Lung (tissue), 12 donors: ENCODE data around the gene TMEM266. TPM values are rescaled to one million over a fixed set of nuclear protein-coding genes. Genes with fewer than 3 reads are reported as not detected.

Experiments
- ATAC-seq: fragments of 200-7000 bp; cut with Tn5 transposase; one replicate; pipeline ENCODE4 v1.9.1; 2020; ENCODE audit warnings: moderate number of reproducible peaks; ENCODE audit not compliant: insufficient read depth, low FRiP score
- DNase-seq, 3 donors: peaks; one replicate each; pipeline ENCODE4 v3.0.0-alpha.2; 2013 to 2017
- H3K27ac ChIP-seq, 2 donors: one replicate each; pipeline ENCODE4 v1.5.1; 2013; ENCODE audit warnings: mild to moderate bottlenecking in 2 of 2, moderate library complexity in 2 of 2, control low read depth in 1 of 2, inconsistent platforms in 1 of 2, low read depth in 1 of 2, low read length in 1 of 2
- H3K27me3 ChIP-seq, 3 donors: one replicate each; pipeline ENCODE4 v1.5.1; 2013; ENCODE audit warnings: low read length in 2 of 3; ENCODE audit not compliant: control insufficient read depth in 3 of 3, insufficient read depth in 3 of 3
- H3K36me3 ChIP-seq, 4 donors: one replicate each; pipeline ENCODE4 v1.5.1; 2013; ENCODE audit warnings: low read length in 4 of 4, mild to moderate bottlenecking in 1 of 4, moderate library complexity in 1 of 4; ENCODE audit not compliant: control insufficient read depth in 4 of 4, insufficient read depth in 4 of 4
- H3K4me1 ChIP-seq, 5 donors: one replicate each; pipeline ENCODE4 v1.5.1; 2013; ENCODE audit warnings: low read length in 5 of 5, mild to moderate bottlenecking in 2 of 5, moderate library complexity in 1 of 5; ENCODE audit not compliant: control insufficient read depth in 5 of 5, insufficient read depth in 5 of 5
- H3K4me3 ChIP-seq: one replicate; pipeline ENCODE4 v1.5.1; 2013; ENCODE audit warnings: mild to moderate bottlenecking, control low read depth, moderate library complexity
- H3K9ac ChIP-seq, 2 donors: one replicate each; pipeline ENCODE4 v1.5.1; 2013; ENCODE audit warnings: low read length in 2 of 2, control low read depth in 1 of 2; ENCODE audit not compliant: insufficient read depth in 1 of 2
- H3K9me3 ChIP-seq, 4 donors: one replicate each; pipeline ENCODE4 v1.5.1; 2013; ENCODE audit warnings: low read length in 3 of 4, mild to moderate bottlenecking in 1 of 4, moderate library complexity in 1 of 4; ENCODE audit not compliant: control insufficient read depth in 4 of 4, insufficient read depth in 3 of 4
- CTCF ChIP-seq: IDR thresholded peaks from 2 replicates; pipeline ENCODE4 v1.5.1; 2012; ENCODE audit warnings: mild to moderate bottlenecking; ENCODE audit errors: control extremely low read depth, extremely low read depth
- WGBS, 2 donors: extraction: QIAGEN DNeasy Blood & Tissue Kit; methylation state at CpG; one replicate each; pipeline ENCODE4 v1.1.7; 2013; 5-methylcytosine and 5-hydroxymethylcytosine counted together
- polyA plus RNA-seq, 2 donors: library from polyadenylated mRNA; stranded (reverse); fragments of 200-250 nt; gene quantifications; one replicate each; pipeline ENCODE4 v1.2.1, GENCODE V29; 2013
- total RNA-seq, 2 donors: library from RNA; depleted of rRNA in 1 of 2; stranded (reverse); fragments of >200 nt in 1 of 2; gene quantifications; one replicate each; pipeline ENCODE4 v1.2.1, GENCODE V29; 2014 to 2021
- donor health status: control.
- donor health status: control.
- donor health status: Bipolar disorder and iron deficiency.
- donor health status: healthy.
- donor health status: DM: yes; HTN: yes; CAD: no.

TMEM266 gene
- total and polyA plus RNA-seq, 4 donors, result 1.1 to 4.4 (median 1.5) TPM

- 92 to 94% methylated on average over 8 of the region's 8 CpGs for WGBS, 2 donors
Measured at GRCh38 chr15:76197703-76198455, 138.1 kb downstream of the TMEM266 start.

GRCh38 chr15:76198456-76199105, 138.8 kb downstream of the TMEM266 start:
- no peak for DNase-seq
- Histone ChIP-seq H3K9ac (no peak overlapping the region), H3K9me3 (no peaks in the 10 kb centered on the region), H3K36me3 (peaks cover 0 to 3% (median under 1%) of the 10 kb centered on the region in 4 donors), H3K4me1 (peaks cover 0 to 7% (median 4%) of the 10 kb centered on the region in 5 donors), H3K27ac (no peak overlapping the region), H3K27me3 (no peaks in the 10 kb centered on the region), H3K4me3 (no peak overlapping the region)
- no peak for ATAC-seq
- TF ChIP-seq CTCF, result no peak
- 98% methylated on average over 6 of the region's 6 CpGs for WGBS, 2 donors

More at GRCh38 chr15:76197703-76198455, 138.1 kb downstream of the TMEM266 start:
- ATAC-seq, result no peak
- Histone ChIP-seq H3K36me3 (peaks cover 0 to 3% (median 0%) of the 10 kb centered on the region in 4 donors), H3K27ac (no peak overlapping the region), H3K9ac (no peak overlapping the region), H3K4me3 (no peak overlapping the region), H3K4me1 (peaks cover 0 to 7% (median 4%) of the 10 kb centered on the region in 5 donors), H3K27me3 (no peaks in the 10 kb centered on the region), H3K9me3 (no peaks in the 10 kb centered on the region)
- DNase-seq, result no peak
- no peak for TF ChIP-seq CTCF

GRCh38 chr15:76199106-76200082, 139.6 kb downstream of the TMEM266 start:
- 82 to 85% methylated on average over 19 of the region's 19 CpGs for WGBS, 2 donors
- H3K36me3 ChIP-seq, result peaks cover 0 to 3% (median 1%) of the 10 kb centered on the region in 4 donors
- TF ChIP-seq CTCF, result no peak
- ATAC-seq (no peak), DNase-seq (no peak)
- peaks cover 0 to 7% (median 4%) of the 10 kb centered on the region in 5 donors for H3K4me1 ChIP-seq
- H3K27me3 ChIP-seq, result no peaks in the 10 kb centered on the region
- no peaks in the 10 kb centered on the region for H3K9me3 ChIP-seq
- H3K4me3 ChIP-seq, result no peak overlapping the region
- H3K9ac ChIP-seq, result no peak overlapping the region
- no peak overlapping the region for H3K27ac ChIP-seq
